NCI-H2196 (cell line): ENCODE results near the gene TIGD4.
A peak's percentile ranks its signal among the peaks of the same experiment; 100 is the strongest.

Source experiments
- DNase-seq: peaks from one replicate; lab custom pipeline; 2025; ENCODE audit not compliant: unreplicated experiment; lab: John Stamatoyannopoulos, UW

TIGD4 gene

DNA sequence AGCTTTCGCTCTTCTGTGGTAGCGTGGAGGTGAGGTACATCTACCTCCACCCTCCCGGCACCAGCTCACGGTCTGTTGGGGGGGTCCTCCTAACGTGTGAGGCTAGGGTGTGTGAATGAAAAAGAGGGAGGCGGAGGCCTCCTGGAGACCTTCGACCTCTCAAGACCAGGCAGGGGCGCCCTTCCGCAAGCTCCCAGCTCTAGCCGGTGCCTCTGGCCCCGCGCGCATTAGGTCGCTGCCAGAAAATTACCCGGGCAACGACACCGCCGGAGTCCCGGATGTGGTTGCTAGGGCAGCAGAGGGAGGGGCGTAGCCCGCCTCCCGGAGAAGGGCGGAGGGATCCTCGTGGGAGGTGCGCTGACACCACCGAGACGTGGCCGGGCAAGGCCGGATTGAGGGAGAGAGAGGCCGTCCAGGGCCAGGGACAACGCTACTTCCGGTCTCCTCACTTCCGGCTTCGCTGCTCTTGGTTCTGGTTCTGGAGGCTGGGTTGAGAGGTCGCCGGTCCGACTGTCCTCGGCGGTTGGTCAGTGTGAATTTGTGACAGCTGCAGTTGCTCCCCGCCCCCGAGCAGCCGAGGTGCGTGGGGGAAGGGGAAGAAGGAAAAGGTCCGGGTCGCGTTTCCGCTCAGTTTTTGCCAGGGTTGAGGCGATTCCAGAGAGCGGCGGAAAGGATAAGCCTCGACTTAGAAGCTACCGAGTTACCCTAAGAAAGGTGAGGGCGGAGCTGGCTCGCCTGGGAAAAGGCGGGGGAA is at the start of gene TIGD4, which contains the start of gene ARFIP1:
Gene TIGD4, minus strand, starts transcription at position 218 of the 754 bp plus-strand sequence. CDS start 8,726 bp downstream, outside the sequence.
Gene ARFIP1, plus strand, starts transcription at position 442 of the 754 bp plus-strand sequence. CDS start 49,680 bp downstream, outside the sequence.
- peak; percentile 90 for DNase-seq

DNA sequence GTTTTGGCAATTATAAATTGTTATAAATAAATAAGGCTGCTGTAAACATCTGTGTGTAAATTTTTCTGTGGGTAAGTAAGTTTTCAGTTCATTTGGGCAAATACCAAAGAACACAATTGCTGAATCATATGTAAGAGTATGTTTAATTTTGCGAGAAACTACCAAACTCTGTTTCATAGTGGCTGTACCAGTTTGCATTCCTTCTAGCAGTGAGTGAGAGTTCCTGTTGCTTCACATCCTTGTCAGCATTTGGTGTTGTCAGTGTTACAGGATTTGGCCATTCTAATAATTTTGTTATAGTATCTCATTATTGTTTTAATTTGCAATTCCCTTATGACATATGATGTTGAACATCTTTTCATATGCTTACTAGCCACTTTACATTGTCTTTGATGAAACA is 48.6 kb upstream of the TIGD4 start:
- DNase-seq = no peak

DNA sequence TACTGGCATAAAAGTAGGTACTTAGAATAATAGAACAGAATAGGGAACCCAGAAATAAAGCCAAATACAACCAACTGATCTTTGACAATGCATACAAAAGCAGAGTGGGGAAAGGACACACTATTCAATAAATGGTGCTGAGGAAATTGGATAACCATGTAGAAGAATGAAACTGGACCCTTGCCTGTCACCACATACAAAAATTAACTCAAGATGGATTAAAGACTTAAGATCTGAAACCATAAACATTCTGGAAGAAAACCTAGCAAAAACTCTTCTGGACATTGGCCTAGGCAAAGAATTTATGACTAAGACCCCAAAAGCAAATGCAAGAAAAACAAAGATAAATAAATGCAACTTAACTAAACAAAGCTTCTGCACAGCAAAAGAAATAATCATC is 45.8 kb upstream of the TIGD4 start:
- DNase-seq = no peak

DNA sequence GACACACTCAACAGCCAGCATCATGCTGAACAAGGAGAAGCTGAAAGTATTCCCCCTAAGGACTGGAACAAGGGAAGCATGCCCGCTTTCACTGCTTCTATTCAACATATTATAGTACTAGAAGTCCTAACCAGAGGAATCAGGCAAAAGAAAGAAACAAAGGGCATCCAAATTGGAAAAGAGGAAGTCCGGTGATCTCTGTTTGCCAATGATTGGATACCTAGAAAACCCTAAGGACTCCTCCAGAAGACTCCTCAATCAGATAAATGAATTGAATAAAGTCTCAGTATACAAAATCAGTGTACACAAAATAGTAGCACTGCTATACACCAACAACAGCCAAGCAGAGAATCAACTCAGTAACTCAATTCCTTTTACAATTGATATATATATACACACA is 45.0 kb upstream of the TIGD4 start:
- DNase-seq = no peak

DNA sequence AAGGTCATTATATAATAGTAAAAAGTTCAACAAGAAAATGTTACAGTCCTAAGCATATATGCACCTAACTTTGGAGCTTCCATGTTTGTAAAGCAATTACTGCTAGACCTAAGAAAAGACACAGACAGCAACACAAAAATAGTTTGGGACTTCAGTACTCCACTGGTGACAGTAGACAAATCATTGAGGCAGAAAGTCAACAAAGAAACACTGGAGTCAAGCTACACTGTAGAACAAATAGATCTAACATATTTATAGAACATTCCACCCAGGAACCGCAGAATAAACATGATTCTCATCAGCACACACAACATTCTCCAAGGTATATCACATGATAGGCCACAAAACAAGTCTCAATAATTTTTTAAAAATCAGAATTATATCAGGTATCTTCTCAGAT is 42.8 kb upstream of the TIGD4 start:
- DNase-seq = no peak

DNA sequence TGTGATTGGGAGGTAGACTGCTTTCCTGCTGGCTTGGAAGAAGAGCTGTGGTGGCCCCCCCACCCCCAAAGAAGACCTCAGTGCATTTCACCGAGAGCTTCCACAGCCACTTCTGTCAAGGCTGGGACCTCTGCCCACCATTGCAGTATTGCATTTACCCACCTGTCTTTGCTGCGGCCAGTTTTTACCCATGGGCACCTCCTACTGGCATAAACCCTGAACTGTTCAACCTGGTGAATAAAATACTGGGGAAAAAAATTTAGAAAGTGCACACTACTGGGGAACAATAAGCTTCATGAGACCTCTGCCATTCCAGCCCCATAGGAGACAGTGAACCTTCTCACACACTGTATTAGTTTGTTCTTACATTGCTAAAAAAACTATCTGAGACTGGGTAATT is 40.5 kb upstream of the TIGD4 start:
- no peak for DNase-seq

DNA sequence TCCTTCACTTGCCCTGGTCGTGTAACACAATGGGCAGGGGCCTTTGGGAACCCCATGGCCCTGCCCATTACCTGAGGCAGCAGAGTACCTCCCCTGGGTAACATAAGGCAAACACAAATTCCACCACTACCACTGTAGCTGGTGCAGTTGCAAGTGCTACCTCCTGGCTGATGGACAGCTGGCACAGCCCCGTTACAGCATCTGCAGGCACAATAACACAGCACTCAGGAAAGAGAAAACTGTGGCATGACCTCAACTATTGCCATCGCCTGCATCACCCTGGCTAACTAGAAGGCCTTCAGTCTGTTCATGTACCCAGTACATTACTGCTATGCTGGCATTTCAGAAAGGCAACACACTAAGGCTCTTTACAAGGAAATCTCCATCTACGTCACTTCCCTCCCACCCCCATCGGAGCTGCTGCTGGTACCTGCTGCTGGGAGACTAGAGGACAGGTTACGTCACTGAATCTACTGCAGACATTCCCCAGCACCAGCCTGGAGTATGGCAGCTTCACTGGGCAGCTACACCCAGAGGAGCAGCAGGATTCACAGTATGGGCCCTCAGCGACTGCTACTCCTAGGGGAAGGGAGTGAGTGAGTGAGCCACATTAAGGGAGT is 39.6 kb upstream of the TIGD4 start:
- DNase-seq = no peak

DNA sequence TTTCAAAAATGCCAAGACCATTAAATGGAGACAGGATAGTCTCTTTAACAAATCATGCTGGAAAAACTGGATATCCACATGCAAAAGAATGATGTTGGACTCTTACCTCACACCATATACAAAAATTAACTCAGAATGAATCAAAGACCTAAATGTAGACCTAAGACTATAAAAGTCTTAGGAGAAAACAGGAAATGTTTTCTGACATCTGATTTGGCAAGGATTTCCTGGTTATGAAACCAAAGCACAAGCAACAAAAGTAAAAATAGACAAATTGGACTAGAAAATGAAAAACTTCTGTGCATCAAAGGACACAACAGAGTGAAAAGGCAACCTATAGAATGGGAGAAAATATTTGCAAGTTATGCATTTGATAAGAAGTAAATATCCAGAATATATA is 37.8 kb upstream of the TIGD4 start:
- DNase-seq = no peak

DNA sequence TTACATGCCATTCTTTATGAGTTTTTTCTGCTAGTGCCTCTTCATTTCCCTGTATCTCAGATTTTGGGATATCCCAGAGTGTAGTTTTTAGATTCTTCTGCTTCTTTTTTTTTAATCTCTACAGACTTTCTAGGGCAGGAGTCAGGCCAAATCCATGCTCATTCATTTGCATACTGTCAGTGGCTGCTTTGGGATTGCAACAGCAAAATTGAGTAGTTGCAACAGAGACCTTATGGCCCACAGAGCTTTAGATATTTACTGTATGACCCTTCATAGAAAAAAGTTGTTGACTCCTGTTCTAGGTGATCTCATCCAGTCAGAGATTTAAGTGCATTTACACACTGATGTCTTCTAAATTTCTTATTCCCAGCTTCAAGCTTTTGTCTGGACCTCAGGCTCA is 35.5 kb upstream of the TIGD4 start:
- DNase-seq = no peak

DNA sequence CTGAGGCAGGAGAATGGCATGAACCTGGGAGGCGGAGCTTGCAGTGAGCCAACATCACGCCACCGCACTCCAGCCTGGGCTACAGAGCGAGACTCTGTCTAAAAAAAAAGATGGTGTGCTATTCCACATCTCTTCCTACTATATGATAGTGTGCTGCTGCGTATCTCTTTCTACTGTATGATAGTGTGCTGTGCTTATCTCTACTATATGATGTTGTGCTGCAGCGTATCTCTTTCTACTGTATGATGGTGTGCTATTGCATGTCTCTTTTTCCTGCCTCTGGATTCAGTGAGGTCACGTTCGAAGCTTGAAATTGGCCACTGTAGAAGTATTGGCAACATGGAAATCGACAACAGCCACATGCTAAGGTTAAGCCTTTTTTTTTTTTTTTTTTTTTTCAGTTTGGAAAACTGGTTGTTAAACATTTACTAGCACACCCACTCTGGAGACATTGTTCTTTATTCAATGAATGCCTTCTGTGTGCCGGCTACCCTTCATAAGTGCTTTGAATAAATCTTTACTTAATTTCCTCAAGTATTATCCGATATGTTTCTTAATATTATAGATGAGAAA is 31.3 kb upstream of the TIGD4 start:
- DNase-seq = no peak

DNA sequence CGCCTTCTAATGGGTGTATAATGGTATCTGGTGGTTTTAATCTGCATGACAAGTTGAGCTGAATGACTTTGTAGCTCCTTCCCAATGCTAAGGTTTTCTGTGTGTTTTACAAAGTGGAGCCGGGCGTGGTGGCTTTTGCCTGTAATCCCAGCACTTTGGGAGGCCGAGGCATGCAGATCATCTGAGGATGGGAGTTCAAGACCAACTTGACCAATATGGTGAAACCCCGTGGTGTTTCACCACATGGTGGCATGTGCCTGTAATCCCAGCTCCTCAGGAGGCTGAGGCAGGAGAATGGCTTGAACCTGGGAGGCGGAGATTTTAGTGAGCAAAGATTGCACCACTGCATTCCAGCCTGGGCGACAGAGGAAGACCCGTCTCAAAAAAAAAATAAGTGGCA is 29.1 kb upstream of the TIGD4 start:
- no peak for DNase-seq

DNA sequence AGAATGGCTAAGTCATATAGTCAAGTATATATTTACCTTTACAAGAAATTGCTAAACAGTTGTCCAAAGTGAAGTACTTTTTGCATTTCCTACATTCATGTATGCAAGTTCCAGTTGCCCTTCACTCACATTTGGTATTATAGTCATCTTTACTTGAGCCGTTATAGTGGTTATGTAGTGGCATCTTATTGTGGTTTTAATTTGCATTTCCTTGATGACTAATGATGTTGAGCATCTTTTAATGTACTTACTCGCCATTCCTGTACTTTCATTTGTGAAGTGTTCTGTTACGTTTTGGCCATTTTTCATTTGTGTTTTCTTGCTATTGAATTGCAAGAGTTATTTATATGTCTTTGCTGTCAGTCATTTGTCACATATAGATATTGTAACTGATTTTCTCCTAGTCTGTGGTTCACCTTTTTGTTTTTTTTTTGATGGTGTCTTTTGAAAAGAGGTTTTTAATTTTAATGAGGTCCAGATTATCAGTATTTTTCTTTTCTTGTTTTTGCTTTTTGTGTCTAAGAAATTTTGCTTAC is 27.8 kb upstream of the TIGD4 start:
- no peak for DNase-seq

DNA sequence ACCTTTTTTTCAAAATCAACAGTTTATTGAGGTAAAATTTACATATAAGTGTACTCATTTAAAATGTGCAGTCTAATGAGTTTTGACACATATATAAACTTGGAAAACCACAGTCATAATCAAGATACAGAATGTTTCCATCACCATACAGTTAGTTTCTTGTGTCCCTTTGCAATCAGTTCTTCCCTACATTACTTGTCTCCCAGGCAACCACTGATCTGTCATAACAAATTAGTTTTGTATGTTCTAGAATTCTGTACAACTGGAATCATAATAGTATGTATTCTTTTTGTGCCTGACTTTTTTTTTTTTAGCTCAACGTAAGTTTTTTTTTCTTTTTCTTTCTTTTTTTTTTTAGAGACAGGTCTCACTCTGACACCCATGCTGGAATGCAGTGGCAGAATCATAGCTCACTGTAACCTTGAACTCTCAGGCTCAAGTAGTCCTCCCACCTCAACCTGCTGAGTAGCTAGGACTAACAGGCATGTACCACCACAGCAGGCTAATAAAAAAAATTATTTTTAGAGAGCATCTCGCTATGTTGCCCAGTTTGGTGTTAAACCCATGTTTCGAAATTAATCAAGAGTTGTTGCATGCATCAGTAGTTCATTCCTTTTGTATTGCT is 27.1 kb upstream of the TIGD4 start:
- DNase-seq = no peak

DNA sequence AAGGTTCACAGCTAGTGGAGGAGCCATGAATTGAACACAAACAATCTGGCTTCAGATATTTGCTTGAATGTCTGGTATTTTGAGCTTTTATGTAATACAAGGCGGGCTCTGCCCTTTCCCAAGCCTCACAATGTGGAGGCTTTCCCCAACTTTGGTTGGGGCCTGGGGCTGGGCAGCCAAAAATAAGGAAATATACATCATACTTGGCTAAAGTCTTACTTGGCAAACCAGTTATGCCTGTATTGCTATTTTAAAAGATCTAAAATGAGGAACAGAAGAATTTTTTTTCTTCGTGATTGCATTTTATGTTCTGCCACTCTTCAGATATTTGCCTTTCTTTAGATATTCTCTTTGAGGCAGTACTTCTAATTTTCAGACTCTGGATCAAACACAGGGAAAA is 26.3 kb upstream of the TIGD4 start:
- no peak for DNase-seq

DNA sequence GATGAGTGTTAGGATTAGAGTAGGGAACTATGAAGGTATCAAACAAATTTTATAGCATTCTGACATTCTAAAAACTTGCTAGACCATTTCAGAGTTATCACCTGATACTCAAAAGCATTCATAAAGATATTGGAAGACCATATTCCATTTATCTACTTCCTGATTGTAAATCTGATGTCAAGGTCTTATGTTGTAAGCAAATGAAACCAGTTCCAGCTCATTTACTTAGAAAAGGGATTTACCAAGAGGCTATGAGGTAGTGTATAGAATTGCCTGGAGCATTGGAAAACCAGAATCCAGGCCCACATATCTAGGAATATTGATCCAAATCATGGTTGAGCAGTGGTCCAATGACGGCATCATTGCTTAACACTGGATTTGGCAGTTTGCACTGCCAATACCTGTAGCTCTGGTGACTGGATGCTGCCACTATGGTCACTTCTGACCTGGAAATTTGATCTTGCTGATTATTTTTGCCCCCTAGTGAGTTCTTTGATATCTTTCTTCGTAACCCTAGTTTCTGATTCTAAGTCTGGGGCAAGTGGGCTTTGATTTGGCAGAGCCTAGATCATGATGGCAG is 25.6 kb upstream of the TIGD4 start:
- no peak for DNase-seq

DNA sequence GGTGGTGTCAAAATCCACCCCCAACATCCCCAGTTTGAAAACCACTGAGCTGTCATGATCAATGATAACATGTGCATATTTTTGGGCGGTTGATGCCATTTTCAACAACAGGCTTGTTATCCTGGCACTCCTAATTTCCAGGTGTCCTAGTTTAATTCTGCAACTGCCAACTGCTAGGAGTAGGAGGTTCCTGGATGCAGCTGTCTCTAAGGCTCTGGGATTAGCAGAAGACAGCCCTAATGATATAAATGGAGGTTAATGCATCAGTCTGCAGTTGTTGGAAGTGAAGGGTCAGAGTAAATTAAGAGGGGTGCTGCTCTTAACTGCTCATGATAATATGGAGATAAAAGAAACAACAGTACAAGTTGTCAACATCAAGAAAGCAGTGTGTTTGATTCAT is 24.0 kb upstream of the TIGD4 start:
- DNase-seq = no peak

DNA sequence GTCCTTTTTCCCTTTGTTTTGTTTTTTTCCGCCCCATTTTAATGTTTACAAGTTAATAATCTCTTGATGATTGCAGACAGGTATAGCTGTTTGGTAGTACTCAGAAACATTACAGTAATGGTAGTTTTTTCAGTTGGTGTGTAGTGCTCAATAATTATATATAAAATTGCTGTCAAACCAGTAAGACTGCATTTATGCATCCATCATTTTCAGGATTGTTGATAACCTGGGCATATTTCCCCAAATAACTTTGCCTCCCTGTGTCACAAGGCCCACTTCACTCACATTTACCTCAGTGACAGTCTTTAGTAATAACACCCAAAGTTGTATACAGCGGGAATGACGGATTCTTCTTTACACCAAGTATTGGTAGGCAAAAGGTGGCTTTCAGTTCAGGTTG is 16.4 kb upstream of the TIGD4 start:
- no peak for DNase-seq

DNA sequence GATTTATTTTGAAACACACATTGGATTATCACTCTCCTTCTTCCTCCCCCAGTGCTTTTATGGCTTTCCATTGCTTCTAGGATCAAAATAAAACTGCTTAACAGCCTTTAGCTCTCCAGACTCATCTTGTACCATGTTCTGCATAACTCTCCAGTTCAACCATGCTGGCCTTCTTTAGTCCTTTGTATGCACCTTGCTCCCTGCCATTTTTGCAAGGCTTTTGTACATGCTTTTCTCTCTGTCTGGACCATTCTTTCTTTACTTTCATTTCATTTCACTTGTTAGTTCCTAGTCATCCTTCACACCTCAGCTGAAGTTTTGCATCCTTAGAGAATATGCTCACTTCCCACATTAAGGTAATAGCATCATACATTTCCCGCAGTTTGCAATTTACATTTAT is 7.1 kb upstream of the TIGD4 start:
- no peak for DNase-seq

DNA sequence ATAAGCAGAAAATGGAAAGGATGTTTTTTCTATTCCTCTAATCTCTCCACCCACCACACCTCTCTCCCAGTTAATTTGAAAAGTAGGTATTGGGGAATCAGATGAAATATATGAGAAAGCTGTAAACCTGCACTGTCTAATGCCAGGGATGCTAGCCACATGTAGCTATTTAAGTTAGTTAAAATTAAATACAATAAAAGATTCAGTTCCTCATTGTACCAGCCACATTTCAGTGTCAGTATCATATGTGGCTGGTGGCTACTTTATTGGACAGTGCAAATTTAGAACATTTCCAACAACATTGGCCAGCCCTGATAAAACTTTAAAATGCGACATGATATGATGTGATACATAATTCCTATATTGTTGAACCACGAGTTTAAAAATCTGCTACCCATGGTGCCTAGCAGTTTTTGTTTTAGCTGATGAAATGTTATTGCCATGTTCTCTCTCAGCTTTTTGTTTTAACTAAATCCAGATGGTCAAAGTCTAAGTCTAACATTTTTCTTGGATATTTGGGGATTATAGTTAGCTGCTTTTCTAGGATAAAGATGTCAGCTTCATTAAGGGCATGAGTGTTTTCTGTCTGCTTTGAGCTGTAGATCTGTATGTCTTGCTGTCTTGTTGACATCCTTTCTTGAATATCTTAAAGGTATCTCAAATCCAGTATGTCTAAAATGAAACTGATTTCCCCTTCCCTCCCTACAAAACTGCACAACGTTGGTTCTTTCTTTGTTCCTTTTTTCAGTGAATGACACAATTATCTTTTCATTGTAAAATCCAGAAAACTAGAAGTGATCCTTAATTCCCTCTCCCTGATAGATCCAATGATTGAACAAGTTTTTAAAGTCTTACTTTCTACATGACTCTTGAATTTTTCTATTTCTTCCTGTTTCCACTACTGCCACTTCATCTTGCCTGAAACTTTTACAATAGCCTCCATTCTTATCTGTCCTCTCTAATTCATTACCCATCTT is 6.4 kb upstream of the TIGD4 start:
- DNase-seq = no peak
